GM19043 (cell line): ENCODE measurements around the gene SMYD4.
"Not testable (repeated sequence)": the region's sequence is repeated elsewhere in the genome, so short reads cannot be mapped to it uniquely, and the experiment has no call there.

ENCODE experiments used
- ATAC-seq: cut with Tn5 transposase; IDR thresholded peaks from one replicate; pipeline ENCODE4 v1.9.1; 2021; ENCODE audit warnings: low read depth; ENCODE audit not compliant: unreplicated experiment

Gene SMYD4

GRCh38 chr17:1830288-1830687, 586 bp upstream of the SMYD4 start:
- ATAC-seq, result no peak

- ATAC-seq, result no peak
Observed at GRCh38 chr17:1829216-1829591, 498 bp downstream of the SMYD4 start.

- ATAC-seq, result no peak
Observed at GRCh38 chr17:1820528-1821252, 9.0 kb downstream of the SMYD4 start.

- no peak for ATAC-seq
Observed at GRCh38 chr17:1813088-1813487, 16.6 kb downstream of the SMYD4 start.

- no peak for ATAC-seq
Observed at GRCh38 chr17:1810450-1811103, 19.1 kb downstream of the SMYD4 start.

GRCh38 chr17:1809815-1810214, 19.9 kb downstream of the SMYD4 start:
- not testable (repeated sequence) for ATAC-seq

- ATAC-seq, result no peak
Observed at GRCh38 chr17:1808644-1809043, 21.1 kb downstream of the SMYD4 start.

GRCh38 chr17:1807890-1808289, 21.8 kb downstream of the SMYD4 start:
- ATAC-seq, result no peak

- no peak for ATAC-seq
Observed at GRCh38 chr17:1803280-1803679, 26.4 kb downstream of the SMYD4 start.

- ATAC-seq, result no peak
Observed at GRCh38 chr17:1802429-1802828, 27.3 kb downstream of the SMYD4 start.

- no peak for ATAC-seq
Observed at GRCh38 chr17:1800712-1801111, 29.0 kb downstream of the SMYD4 start.

- no peak for ATAC-seq
Observed at GRCh38 chr17:1800240-1800639, 29.5 kb downstream of the SMYD4 start.

GRCh38 chr17:1797846-1798245, 31.9 kb downstream of the SMYD4 start:
- ATAC-seq, result not testable (repeated sequence)

- ATAC-seq, result no peak
Observed at GRCh38 chr17:1797323-1797722, 32.4 kb downstream of the SMYD4 start.

GRCh38 chr17:1796800-1797199, 32.9 kb downstream of the SMYD4 start:
- no peak for ATAC-seq

- no peak for ATAC-seq
Observed at GRCh38 chr17:1793447-1793806, 36.3 kb downstream of the SMYD4 start.

- no peak for ATAC-seq
Observed at GRCh38 chr17:1792495-1793446, 36.9 kb downstream of the SMYD4 start.

- no peak for ATAC-seq
Observed at GRCh38 chr17:1789936-1790335, 39.8 kb downstream of the SMYD4 start.

GRCh38 chr17:1787301-1787902, 42.3 kb downstream of the SMYD4 start:
- ATAC-seq, result no peak

GRCh38 chr17:1786708-1787107, 43.0 kb downstream of the SMYD4 start:
- no peak for ATAC-seq

GRCh38 chr17:1785930-1786329, 43.8 kb downstream of the SMYD4 start:
- ATAC-seq, result no peak
